ENCODE results near the gene TEDC1.
"Not testable (repeated sequence)": the region's sequence is repeated elsewhere in the genome, so short reads cannot be mapped to it uniquely, and the experiment has no call there.

Gene TEDC1

DNA sequence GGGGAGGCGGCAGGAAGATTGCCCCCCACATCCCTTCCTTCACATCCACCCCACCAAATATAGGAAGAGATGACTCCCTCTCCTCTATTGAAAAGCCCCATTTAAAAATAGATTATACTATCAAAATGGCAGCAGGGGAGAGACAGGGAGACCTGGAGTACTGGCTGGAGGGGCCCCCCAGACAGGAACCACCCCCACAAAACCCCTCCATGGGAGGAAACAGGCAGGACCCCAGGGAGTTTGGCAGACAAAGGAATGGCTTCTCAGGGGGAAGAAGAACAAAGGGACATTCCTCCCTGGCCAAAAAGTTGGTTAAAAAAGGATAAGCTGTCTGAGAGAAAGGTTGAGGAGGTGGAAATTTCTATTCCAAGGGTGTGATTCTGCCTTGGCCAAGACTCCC, 54.6 kb downstream of the TEDC1 start:
- not testable (repeated sequence) for DNase-seq

- not testable (repeated sequence) for DNase-seq
Measured at GRCh38 chr14:105546410-105546809, 55.4 kb downstream of the TEDC1 start.

DNA sequence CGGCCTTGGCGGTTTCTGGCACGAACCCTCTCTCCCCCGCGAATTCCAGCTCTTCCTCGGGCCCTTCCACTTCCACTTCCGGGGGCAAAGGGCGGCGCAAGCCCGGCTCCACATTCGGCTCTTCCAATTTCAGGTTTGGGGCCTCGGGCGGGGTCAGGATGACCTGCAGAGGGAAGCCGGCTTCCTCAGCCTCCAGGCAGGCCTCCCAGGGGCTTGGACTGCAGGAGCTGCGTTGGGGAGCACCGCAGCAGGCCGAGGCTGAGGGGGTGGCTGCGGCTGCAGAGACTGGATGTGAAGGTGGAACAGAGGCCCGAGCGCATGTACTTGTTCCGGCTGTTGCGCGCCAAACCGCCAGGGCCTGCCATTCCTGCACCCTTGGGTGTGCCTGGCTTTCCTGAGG, 56.0 kb downstream of the TEDC1 start:
- DNase-seq: not testable (repeated sequence)

DNA sequence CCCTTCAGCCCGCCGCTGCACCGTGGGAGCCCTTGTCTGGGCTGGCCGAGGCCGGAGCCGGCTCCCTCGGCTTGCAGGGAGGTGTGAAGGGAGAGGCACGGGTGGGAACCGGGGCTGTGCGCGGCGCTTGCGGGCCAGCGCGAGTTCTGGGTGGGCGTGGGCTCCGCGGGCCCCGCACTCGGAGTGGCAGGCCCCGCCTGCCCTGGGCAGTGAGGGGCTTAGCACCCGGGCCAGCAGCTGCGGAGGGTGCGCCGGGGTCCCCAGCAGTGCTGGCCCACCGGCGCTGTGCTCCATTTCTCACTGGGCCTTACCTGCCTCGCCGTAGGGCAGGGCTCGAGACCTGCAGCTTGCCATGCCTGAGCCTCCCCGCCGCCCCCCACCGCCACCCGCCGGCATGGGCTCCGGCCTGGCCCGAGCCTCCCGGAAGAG, 56.7 kb downstream of the TEDC1 start:
- DNase-seq: no peak
